ENCODE measurements around the gene ASB8. TPM values are rescaled to one million over a fixed set of nuclear protein-coding genes. Genes with fewer than 3 reads are reported as not detected.

The ASB8 gene
- total and polyA plus RNA-seq, 9 of the 15 experiments (the other 6 are each of a cell fraction or from before 2014, with no cell fraction given): 13.3 to 29.0 (median 19.6) TPM

GRCh38 chr12:48105867-48106680 is 51.2 kb downstream of the ASB8 start, which contains the start of gene SENP1 (continued):
- no peak for TF ChIP-seq ARID3B (CRISPR knock-in tag; IDR thresholded peaks at IDR 0.05; ENCODE audit: borderline replicate concordance)
- TF ChIP-seq NFE2 (IDR thresholded peaks at IDR 0.05; ENCODE audit: low read depth): no peak
- TF ChIP-seq STAT6 (CRISPR knock-in tag; IDR thresholded peaks at IDR 0.05): no peak
- peak; percentile 57; the same call in 1 of the 2 replicates for TF ChIP-seq LCOR (CRISPR knock-in tag; IDR thresholded peaks at IDR 0.05)
- TF ChIP-seq ZNF398 (CRISPR knock-in tag; IDR thresholded peaks at IDR 0.05): no peak
- TF ChIP-seq FOXJ2 (tag; IDR thresholded peaks at IDR 0.05): peak; percentile 81
- no peak for TF ChIP-seq CLOCK (CRISPR knock-in tag; IDR thresholded peaks at IDR 0.05; ENCODE audit: borderline replicate concordance)
- TF ChIP-seq MLLT1 (IDR thresholded peaks at IDR 0.05): no peak
- TF ChIP-seq FOXP4 (CRISPR knock-in tag; IDR thresholded peaks at IDR 0.05; ENCODE audit: borderline replicate concordance): no peak
- 0 out of 2 replicates have a peak, but pooled peaks have one; percentile 66 for TF ChIP-seq XRCC5 (IDR thresholded peaks at IDR 0.05; ENCODE audit: low read depth, low read length)
- no peak for TF ChIP-seq SMARCB1 (IDR thresholded peaks at IDR 0.05; ENCODE audit: insufficient read length, low read depth)
- TF ChIP-seq RAD51 (IDR thresholded peaks at IDR 0.05; ENCODE audit: borderline replicate concordance, low read depth): no peak
